T-helper 1 cell treated with Interleukin-12 subunit alpha and Interleukin-12 subunit beta and Interleukin-4 antibody, amounts not matched to agents 30 μg/mL and 1 μg/mL, for 36 hours (primary cell): ENCODE data around the gene PHACTR1.

Experiments used
- H3K27ac Mint-ChIP-seq: one replicate; pipeline ENCODE4 v1.8.0; 2021; ENCODE audit warnings: mild to moderate bottlenecking, mixed read lengths
- H3K27me3 Mint-ChIP-seq: one replicate; pipeline ENCODE4 v1.8.0; 2021; ENCODE audit warnings: low read depth, mixed read lengths
- H3K36me3 Mint-ChIP-seq: one replicate; pipeline ENCODE4 v1.8.0; 2021; ENCODE audit warnings: low read depth, mixed read lengths
- H3K4me1 Mint-ChIP-seq: one replicate; pipeline ENCODE4 v1.8.0; 2021; ENCODE audit warnings: low read depth, mixed read lengths
- H3K4me3 Mint-ChIP-seq: one replicate; pipeline ENCODE4 v1.8.0; 2021; ENCODE audit warnings: mild to moderate bottlenecking, moderate library complexity, mixed read lengths
- H3K9me3 Mint-ChIP-seq: one replicate; pipeline ENCODE4 v1.8.0; 2021; ENCODE audit warnings: mixed read lengths

PHACTR1 gene

DNA sequence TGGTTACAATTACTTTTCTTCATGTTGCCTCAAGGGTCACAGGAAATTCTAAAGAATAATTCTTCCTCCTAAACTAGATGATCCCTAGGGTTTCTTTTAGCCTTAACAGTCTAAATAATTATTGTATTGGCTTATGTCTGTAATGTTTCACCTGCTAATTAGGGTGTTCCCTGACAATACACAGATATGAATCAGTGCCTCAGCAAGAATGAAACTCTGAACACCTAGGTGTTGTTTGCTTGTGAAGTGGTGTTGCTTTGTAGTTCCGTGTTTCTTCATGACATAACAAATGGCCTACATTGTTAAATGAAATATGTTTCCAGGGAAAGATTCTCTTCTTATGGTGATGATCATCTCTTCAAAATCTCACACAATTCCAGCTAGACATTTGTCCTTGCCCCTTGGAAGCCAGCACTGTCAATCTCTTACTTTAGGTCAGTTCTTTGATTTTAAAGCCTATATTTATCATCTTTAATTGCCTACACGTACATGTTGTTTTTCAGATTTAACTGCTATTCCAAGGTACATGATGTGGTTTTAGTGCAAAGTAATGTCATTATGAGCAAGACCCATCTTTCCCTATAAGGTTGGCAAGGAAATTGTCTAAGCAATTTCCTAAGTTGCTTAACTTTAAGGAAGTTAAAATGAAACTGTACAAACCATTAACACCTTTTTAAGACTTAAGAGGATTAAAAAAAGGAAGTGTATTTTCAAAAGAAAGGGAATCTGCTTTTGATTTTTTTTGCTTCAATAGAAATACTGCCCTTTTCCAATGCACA is 499.9 kb downstream of the PHACTR1 start:
- no peak overlapping the region for H3K4me3 Mint-ChIP-seq
- peaks cover 20% of the 10 kb centered on the region for H3K27me3 Mint-ChIP-seq
- peaks cover 3% of the 10 kb centered on the region for H3K4me1 Mint-ChIP-seq
- H3K9me3 Mint-ChIP-seq: no peaks in the 10 kb centered on the region
- no peak overlapping the region for H3K27ac Mint-ChIP-seq
- H3K36me3 Mint-ChIP-seq: no peaks in the 10 kb centered on the region

DNA sequence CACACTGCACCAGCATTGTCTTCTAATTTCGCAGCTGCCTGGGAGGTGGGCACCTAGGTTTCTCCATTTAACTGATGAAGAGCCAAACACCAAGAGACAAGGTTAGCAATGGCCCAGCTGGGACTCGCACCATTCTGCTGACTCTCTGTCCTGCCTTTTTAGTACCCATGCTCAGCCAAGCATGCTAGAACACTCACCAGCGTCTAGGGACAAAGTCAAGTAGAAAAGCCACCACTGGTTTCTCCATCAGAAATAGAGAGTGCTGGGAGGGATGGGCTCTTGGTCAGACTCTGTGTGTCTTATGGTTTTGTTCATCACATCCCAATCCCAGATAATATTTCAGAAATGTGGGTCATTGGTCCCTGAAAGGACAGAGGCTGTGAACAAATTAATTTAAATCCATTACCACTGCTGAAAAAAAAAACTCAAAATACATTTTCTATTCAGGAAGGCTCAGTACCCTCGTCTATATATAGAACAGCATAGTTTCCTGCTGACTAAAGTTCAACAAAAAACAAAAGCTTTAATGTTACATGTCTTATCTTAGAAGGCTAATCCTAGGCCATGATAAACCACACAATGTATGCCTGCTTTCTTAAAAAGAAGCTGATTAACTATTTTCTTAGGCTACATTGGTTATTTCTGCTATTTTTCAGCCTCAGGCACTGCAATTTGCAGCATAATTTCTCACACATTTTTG is 500.8 kb downstream of the PHACTR1 start:
- Mint-ChIP-seq H3K4me1 (peaks cover 3% of the 10 kb centered on the region), H3K9me3 (no peaks in the 10 kb centered on the region), H3K4me3 (no peak overlapping the region), H3K27ac (no peak overlapping the region), H3K27me3 (peaks cover 12% of the 10 kb centered on the region), H3K36me3 (no peaks in the 10 kb centered on the region)

GRCh38 chr6:13220266-13220665 is 503.7 kb downstream of the PHACTR1 start:
- Mint-ChIP-seq H3K27me3 (peaks cover 3% of the 10 kb centered on the region), H3K4me3 (no peak overlapping the region), H3K36me3 (no peaks in the 10 kb centered on the region), H3K4me1 (peaks cover 3% of the 10 kb centered on the region), H3K9me3 (no peaks in the 10 kb centered on the region), H3K27ac (no peak overlapping the region)

GRCh38 chr6:13222048-13222447 is 505.5 kb downstream of the PHACTR1 start:
- Mint-ChIP-seq H3K27me3 (peaks cover 3% of the 10 kb centered on the region), H3K9me3 (no peaks in the 10 kb centered on the region), H3K4me3 (no peak overlapping the region), H3K36me3 (no peaks in the 10 kb centered on the region), H3K27ac (no peak overlapping the region), H3K4me1 (no peaks in the 10 kb centered on the region)

GRCh38 chr6:13226071-13226470 is 509.5 kb downstream of the PHACTR1 start:
- peaks cover 3% of the 10 kb centered on the region for H3K9me3 Mint-ChIP-seq
- H3K4me1 Mint-ChIP-seq: peaks cover 19% of the 10 kb centered on the region
- H3K27ac Mint-ChIP-seq: no peak overlapping the region
- no peak overlapping the region for H3K4me3 Mint-ChIP-seq
- H3K36me3 Mint-ChIP-seq: peaks cover 1% of the 10 kb centered on the region
- H3K27me3 Mint-ChIP-seq: peaks cover 3% of the 10 kb centered on the region

DNA sequence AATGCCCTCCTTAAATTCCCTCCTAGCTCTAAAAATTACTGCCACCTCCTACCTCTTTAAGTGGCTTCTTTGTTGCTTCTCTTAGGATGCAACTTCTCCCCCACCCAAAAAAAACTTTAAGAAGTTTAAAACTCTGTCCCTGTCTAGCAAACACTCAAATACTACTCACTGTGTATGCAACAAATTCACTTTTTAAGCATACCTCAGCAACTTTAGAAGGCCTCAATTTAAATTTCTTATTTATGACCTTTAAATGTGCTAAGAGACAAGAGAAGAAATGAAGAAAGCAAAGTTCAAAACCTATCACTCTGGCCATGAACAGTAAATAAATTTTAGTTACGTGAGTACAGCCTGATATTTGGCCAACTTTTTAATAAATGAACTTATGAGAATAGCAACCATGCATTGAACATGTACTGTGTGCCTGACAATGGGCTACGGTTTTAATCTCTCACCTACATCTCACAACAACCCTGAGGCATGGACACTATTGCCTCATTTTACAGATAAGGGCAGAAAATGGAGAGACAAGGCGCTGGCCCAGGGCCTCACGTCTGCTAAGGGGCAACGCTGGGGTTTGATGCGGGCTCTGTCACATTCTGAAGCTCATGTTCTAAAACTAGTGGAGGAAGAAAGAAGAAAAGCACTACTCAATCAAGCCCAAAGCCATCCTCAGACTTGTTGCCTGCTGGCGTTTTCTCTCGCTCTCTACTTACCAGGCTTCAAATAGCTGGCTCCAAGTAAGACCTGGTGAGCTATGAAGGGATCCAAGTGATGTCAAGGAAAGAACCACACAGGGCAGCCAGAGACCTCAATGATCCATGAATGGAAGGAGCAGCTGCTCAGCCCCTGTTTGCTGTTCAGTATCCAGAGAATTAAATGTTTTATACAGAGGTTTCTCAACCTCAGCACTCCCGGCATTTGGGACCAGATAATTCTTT is 512.0 kb downstream of the PHACTR1 start:
- H3K9me3 Mint-ChIP-seq: peaks cover 3% of the 10 kb centered on the region
- no peak overlapping the region for H3K27ac Mint-ChIP-seq
- H3K36me3 Mint-ChIP-seq: peaks cover 1% of the 10 kb centered on the region
- peaks cover 7% of the 10 kb centered on the region for H3K27me3 Mint-ChIP-seq
- peaks cover 19% of the 10 kb centered on the region for H3K4me1 Mint-ChIP-seq
- no peak overlapping the region for H3K4me3 Mint-ChIP-seq

- H3K36me3 Mint-ChIP-seq: peaks cover 1% of the 10 kb centered on the region
- peaks cover 3% of the 10 kb centered on the region for H3K9me3 Mint-ChIP-seq
- peaks cover 8% of the 10 kb centered on the region for H3K27me3 Mint-ChIP-seq
- H3K27ac Mint-ChIP-seq: peak overlapping the region; percentile 60
- peak overlapping the region; percentile 67 for H3K4me3 Mint-ChIP-seq
- H3K4me1 Mint-ChIP-seq: peaks cover 19% of the 10 kb centered on the region
These were observed 512.9 kb downstream of the PHACTR1 start for GRCh38 chr6:13229205-13230085.

DNA sequence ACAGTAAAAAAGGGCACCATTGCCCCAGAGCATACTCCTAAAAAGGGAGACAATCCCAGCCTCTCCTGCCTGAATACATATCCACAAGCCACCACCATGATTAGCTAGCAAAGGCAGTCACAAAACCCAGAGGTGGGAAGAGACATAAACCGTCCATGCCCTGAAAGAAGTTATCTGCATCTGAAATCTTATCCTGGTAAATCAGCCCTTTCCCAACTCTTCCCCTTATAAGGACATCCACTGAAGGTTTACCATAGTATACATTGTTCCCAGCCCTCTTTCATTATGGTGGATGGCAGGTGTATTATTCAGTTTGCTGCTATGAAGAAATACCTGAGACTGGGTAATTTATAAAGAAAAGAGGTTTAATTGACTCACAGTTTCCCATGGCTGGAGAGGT is 516.5 kb downstream of the PHACTR1 start:
- Mint-ChIP-seq H3K9me3 (peaks cover 3% of the 10 kb centered on the region), H3K36me3 (peaks cover 1% of the 10 kb centered on the region), H3K4me1 (peaks cover 19% of the 10 kb centered on the region), H3K27me3 (peaks cover 20% of the 10 kb centered on the region), H3K27ac (no peak overlapping the region), H3K4me3 (no peak overlapping the region)

DNA sequence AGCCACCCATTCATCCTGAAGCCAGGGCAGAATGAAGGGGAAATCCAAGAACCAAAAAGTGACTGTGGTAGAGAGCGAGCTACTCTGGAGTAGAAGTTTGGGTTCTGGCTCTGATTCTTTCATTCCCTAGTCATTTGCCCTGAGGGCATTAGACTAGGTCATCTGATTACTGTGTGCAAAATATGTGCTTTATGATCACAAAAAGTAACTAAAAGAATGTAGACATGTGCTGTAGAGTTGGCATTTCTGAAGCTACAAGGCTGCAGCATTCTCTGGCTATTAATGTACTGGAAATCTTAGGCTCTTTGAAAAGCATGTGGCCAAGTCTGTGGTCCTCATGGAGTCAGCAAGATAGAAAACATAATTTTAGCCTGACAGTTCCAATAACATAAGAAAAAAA is 517.6 kb downstream of the PHACTR1 start:
- H3K4me1 Mint-ChIP-seq: peaks cover 13% of the 10 kb centered on the region
- H3K27me3 Mint-ChIP-seq: peaks cover 24% of the 10 kb centered on the region

GRCh38 chr6:13235339-13235738 is 518.8 kb downstream of the PHACTR1 start:
- peaks cover 3% of the 10 kb centered on the region for H3K4me1 Mint-ChIP-seq
- H3K27me3 Mint-ChIP-seq: peaks cover 35% of the 10 kb centered on the region

More for the DNA sequence above, 517.6 kb downstream of the PHACTR1 start:
- no peak overlapping the region for H3K4me3 Mint-ChIP-seq
- H3K9me3 Mint-ChIP-seq: peaks cover 3% of the 10 kb centered on the region
- H3K36me3 Mint-ChIP-seq: peaks cover 1% of the 10 kb centered on the region
- no peak overlapping the region for H3K27ac Mint-ChIP-seq

GRCh38 chr6:13237318-13237717 is 520.8 kb downstream of the PHACTR1 start:
- Mint-ChIP-seq H3K27ac (no peak overlapping the region), H3K9me3 (no peaks in the 10 kb centered on the region), H3K36me3 (no peaks in the 10 kb centered on the region), H3K27me3 (peaks cover 36% of the 10 kb centered on the region), H3K4me1 (no peaks in the 10 kb centered on the region), H3K4me3 (no peak overlapping the region)

More at GRCh38 chr6:13235339-13235738, 518.8 kb downstream of the PHACTR1 start:
- Mint-ChIP-seq H3K4me3 (no peak overlapping the region), H3K27ac (no peak overlapping the region), H3K9me3 (peaks cover 3% of the 10 kb centered on the region), H3K36me3 (no peaks in the 10 kb centered on the region)

GRCh38 chr6:13238017-13238416 is 521.5 kb downstream of the PHACTR1 start:
- Mint-ChIP-seq H3K27me3 (peaks cover 40% of the 10 kb centered on the region), H3K4me3 (no peak overlapping the region), H3K9me3 (no peaks in the 10 kb centered on the region), H3K27ac (no peak overlapping the region), H3K4me1 (no peaks in the 10 kb centered on the region), H3K36me3 (no peaks in the 10 kb centered on the region)

DNA sequence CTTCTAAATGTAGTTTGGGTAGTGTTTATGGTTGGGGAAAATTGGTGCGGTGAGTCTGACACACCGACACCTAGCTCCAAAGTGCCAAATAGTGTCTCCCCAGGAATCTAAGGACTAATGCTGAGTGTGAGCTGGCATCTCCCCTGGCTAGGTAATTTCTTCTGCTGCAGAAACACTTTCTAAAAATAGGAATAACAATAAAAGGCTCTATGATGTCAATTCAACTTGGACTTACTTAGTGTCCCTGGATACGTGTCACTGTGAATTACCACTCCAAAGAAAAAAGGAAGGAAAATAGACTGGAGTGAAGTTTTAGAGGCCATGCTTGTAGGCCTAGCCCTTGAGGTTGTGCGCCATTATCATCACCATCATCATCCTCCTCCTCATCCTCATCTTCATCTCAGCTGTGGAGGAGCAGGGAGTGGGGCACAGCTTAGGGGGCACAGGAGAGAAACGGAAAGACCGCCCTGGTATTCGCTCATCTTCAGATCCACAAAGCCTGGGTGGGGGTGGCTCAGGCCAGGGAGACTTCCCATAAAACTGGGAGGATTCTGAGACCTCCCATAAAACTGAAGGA is 522.2 kb downstream of the PHACTR1 start:
- no peaks in the 10 kb centered on the region for H3K36me3 Mint-ChIP-seq
- H3K27ac Mint-ChIP-seq: no peak overlapping the region
- peaks cover 2% of the 10 kb centered on the region for H3K9me3 Mint-ChIP-seq
- H3K27me3 Mint-ChIP-seq: peaks cover 35% of the 10 kb centered on the region
- no peak overlapping the region for H3K4me3 Mint-ChIP-seq
- H3K4me1 Mint-ChIP-seq: no peaks in the 10 kb centered on the region
